GM15510 (cell line): ENCODE results near the gene WIPI1.

ENCODE experiments used
- POLR2A ChIP-seq: IDR thresholded peaks from 3 replicates; pipeline ENCODE4 v1.6.1; 2011; ENCODE audit warnings: borderline replicate concordance; ENCODE audit not compliant: insufficient read length; ENCODE audit errors: extremely low read depth

WIPI1 gene

DNA sequence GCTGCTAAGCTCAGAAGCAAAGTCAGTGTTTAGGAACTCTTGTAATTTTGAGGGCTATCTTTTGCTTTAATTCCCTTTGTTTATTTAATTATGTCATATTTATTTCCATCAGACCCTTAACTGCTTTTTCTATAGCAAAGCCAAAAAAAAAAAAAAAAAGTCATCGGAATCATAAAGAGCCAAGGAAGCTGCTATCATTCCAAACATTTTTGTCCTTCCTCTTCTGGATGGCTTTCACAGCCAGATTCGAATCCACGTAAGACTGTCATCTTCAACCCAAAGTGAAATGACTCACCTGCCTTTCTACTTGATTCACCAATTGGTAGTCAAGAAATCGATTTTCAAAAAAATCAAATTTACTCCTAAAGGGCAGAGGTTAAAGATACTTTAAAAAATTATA is 38.4 kb downstream of the WIPI1 start:
- TF ChIP-seq POLR2A, result no peak

DNA sequence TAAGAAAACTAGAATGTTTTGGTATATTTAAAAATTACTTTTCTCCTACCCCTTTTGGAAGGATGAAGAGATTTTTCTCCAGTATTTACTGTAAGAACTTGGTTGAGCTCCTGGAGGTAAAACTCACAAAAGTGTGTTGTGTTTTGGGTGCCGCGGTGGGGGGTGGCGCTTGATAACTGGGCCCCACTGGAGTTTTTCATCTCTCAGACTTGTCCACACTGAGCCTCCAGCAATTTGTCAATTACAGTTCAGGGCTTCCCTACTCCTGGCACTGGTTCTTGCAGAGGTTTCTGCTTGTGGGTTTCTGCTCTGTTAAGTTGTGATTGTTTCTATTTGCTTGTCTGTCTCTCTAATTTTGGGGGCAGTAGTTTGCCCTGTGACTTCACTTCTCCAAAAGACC is 40.0 kb downstream of the WIPI1 start:
- no peak for TF ChIP-seq POLR2A

DNA sequence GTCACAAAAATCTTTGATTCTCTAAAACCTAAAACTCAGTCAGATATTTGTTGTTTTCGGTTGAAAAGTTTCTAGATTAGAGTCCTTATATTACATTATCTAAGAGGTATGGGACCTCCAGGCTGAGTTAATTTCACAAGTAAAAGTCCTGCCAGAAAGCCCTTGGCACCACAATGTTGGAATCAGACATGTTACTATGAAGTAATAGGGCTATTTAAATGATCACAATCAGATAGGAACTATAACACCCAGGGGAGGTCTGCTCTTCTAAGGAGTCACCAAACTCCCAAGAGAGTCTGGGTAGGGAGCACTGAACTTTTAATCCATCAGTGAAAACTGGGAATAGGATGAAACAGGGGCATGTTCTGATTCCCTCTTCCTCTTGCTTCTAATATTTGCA is 54.2 kb downstream of the WIPI1 start:
- TF ChIP-seq POLR2A, result no peak

DNA sequence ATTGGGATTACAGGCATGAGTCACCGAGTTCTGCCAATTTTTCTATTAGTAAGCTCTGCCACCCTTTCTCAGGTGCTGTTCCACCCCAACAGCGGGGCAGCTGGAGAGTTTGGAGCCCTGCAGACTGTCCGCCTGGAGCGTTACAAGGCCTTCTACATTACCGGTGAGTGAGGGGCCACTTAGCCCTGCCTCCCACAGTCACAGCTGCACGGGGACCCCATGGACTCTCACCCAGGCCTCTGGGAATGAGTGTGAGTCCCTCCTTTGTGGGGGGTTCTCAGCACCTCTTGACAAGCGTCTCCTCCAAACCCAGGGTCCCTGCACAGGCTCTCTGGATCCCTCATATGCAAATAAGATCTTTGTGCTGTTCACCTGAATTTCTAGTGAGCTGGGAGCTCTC is 56.0 kb downstream of the WIPI1 start:
- no peak for TF ChIP-seq POLR2A

DNA sequence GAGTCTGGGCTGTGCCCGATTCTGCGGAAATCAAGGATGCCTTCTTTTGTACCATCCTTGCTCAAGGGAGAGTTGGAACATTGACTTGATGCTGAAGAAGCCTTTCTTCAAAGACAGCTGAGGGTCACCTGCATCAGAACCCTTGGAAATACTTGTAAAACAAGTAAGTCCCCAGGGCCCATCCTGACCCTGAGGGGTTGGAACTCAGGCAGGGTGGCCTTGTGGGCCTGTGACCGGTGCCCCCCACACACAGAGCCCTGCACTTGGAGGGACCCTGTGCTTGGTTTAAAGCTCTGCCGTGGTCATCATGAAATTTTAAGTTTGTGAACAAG is 56.9 kb downstream of the WIPI1 start:
- no peak for TF ChIP-seq POLR2A

DNA sequence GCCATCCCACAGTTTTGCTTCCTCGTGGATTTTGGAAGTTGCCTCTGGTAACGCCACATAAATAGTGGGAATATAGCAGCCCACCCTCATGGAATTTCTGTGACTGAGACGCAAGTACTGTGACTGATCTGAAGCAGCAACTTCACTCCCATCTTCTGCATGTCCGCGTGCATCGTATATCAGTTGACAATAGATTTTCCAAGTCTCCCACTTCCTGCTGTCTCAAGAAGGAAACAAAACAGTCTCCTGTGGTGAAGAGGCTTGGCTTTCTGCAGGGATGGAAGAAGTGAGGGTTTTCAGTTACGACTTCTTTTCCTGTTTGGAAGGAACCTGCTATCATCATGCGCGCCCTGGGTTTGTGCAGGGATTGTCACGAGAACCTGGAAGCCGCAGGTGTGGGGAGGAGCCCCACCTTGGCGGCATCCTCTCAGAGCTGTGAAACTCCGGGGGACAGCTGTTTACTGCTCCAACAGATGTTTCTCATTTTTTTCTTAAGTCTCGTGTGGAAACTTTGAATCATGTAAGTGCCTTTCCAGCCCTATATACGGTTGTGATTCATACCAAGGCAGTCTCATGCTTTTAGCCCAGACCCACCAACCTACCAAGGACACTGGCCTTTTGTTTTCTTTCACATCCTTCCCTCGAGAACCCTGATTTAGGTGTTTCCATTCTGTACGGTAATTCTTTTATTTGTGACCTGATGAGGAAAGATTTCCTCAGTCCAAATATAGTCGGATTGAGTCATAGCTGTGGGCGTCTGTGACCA is 57.5 kb downstream of the WIPI1 start:
- no peak for TF ChIP-seq POLR2A

DNA sequence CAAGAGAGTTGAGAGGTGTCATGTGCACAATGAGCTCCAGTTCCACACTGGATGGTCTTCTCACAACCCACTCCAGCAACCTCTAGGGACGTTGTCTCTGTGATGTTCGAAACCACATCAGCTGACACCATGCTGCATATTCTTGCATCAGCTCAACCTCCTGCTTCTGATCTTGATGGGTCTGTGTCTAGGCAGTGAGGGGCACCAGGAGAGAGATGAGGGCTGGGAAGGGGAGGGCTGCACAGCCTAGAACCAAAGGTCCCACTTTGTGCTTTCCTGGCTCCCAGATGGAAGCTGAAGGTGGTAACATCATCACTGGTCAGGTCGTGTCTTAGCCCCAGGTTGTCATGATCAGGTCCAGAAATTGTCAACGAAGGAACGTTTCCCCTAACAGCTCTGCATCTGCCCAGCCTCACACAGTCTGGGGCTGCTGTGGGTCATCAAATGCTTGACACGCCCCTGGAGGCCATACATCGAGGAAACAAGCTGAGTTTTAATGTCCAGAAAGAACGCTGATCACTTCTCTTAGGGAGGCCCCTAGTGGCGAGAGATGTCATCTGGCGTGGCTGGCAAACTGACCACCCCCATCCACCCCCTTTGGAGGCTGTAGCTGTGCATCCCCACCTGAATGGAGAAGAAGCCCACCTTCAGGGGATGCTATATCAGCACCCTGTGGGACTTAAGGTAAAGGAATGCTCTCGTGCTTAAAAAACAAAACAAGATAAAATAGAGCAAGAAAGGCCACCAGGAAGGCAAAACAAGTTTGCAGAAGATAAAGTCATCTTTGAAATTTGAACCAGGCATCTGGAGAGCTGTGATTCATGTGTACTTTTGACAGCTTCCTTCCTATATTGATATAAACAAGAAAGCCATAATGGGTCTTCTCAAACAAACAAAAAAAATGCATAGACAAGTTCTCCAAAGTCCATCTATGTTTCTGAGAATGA is 58.3 kb downstream of the WIPI1 start:
- no peak for TF ChIP-seq POLR2A

DNA sequence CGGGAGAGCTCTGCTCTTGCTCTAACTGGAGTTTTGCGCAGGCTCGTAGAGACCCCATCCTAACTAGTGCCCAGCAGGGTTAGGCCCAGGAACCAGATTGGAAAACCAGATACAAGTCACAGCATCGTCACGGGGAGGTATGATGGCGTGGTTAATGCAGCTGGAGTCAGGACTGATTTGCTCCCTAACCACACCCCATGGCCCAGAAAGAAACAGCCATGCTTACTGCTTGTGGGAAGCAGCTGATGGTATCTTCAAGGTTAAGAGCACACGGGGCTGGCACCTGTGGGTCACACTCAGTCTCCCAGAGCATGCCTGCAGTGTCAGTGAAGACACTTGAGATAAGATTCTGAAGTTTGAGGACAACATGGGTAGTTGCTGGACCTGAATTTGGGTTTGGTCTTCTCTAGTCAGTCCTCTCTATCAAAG is 60.2 kb downstream of the WIPI1 start:
- no peak for TF ChIP-seq POLR2A

DNA sequence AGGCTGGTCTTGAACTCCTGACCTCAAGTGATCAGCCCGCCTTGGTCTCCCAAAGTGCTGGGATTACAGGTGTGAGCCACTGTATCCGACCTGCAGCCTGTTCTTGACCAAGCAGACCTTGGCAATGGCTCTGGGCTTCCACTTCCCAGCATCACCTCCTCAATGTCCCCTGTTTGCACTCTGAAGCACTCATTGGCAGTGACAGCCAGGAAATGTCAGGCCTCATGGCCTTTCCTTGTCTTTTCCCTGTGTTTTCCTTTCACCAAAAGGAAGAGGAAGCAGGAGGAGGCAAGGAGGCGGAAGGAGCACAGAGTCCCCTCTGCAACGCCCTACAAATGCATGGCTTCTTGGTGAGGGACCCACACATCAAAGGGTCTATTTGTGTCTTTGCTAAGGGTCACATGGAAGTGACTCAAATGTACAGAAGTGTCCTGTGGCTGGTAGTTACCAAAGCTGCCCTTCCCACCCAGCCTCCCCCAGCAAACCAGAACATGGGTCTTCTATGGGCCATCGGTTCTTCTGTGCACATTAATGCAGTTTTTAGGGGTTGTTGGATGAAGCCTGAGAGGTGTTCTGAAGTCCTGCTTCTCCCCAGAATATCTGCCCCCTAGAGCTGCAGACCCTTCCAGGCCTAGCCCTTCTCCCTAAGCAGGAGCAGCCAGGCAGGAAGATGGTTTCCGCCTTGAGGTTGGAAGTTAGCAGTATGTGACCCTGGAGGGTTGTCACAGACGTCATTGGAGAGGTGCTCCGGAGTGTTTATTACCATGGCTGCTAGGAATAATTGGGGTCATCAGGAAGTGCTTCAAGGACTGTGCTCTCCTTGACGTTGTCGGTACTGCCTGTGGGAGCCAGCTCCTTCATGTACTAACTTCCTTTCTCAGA is 60.8 kb downstream of the WIPI1 start:
- TF ChIP-seq POLR2A, result no peak

DNA sequence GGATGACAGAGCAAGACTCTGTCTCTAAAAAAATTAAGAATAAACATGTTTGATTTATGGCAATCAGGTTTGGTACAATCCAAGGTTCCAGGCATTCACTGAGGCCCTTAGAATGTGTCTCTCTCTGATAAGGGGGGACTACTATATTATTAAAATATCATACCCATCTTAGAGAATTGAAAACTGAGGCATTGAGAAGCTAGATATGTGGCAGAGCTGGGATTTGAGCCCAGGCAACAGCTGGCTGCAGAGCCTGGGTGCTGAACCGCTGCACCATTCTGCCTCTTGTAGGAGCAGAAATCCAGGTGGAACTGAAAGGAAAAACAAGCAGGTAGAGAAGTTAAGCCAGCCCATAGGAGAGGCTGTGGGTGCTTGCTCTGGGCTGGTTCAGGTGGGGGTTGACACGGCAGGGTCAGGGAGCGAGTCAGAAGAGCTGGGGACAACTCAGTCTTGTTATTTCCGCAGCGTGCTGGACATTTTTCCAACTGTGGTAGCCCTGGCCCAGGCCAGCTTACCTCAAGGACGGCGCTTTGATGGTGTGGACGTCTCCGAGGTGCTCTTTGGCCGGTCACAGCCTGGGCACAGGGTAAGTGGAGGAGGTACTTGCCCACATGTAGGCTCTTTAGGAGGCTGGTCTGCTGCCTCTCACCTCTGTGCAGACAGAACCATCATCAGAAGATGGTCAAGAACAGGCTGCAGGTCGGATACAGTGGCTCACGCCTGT is 62.5 kb downstream of the WIPI1 start:
- no peak for TF ChIP-seq POLR2A

DNA sequence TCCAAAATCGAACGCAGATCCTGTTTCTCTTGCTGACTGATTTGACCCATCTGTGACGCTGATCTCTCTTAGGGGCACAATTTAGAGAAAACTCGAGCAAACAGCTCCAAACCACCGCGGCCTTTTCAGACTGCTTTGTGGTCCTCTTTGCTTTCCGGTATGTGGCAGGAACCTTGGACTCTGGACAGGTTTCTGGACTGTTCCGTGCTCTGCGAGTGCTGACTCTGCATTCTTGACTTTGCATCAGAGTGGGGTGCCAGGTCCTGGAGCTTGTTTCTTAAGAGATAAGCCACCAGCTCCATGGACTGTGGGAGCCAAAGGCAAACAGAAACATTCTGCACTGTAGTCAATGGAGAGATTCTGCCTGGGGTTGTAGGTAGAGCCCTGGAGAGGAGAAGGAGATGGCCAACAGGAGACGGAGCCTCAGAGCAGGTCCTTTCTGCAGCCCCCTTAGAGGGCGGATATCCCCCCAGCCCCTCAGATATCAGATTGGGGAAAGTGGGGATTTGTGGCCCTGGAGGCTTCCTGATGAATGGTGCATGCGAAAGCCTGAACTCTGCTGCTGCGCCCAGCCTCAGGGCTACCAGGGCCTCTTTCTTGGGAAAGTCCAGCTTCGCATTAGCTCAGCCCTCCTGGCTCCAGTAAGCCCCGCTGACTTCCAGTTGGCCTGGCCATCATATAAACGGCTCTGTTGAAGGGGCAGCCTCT is 65.6 kb downstream of the WIPI1 start:
- TF ChIP-seq POLR2A, result no peak

DNA sequence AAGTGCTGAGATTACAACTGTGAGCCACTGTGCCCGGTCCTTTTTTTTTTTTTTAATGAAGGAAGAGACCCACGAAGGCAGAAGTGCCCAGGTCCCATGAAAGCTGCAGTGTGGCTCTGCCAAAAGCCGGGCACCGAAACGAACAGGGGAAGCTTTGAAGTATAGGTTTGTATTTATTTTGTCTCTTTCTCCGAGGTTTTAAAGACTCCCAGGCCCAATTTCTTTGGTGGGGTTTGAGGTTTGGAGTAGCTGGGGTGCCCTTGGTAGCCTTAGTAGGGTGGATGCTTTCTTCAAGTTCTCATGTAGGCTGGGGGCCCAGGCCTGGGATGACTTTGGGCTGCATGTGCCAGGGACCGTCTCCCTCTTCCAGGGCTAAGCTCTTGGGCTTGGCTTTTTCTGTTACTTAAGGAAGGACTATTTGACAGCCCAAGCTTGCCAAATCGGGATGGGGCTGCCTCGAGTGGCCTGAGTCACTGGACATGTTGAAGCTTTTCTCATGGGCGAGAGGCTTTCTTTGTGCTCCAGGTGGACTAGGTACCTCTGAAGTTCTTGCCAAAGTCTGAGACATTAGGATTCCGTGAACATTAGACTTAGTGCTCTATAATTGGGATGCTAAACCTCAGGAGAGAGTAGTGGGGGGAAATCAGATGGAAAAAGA is 66.3 kb downstream of the WIPI1 start:
- TF ChIP-seq POLR2A, result no peak

DNA sequence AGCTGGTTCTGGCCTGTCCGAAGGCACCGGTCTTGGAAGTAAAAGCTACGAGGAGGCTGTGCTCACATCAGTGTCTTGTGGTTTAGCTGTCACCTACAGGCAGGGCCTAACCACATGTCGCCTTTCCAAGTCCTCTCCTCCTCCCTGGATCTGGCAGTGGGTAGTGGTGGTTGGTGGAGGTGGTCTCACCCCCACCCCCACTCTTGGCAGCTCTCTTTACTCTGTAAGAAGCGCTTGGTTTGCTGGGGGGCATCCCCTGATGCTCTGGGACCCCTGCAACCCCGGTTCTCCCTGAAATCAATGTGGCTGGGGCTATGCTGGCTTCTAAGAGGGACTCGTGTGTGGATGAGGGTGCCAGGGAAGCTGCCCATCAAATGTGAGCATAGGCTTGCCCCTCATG is 68.3 kb downstream of the WIPI1 start:
- no peak for TF ChIP-seq POLR2A
